Sciatic nerve (tissue), 2 donors: ENCODE measurements around the gene NAGK. TPM values are rescaled to one million over a fixed set of nuclear protein-coding genes. Genes with fewer than 3 reads are reported as not detected.
"Not testable (repeated sequence)": the region's sequence is repeated elsewhere in the genome, so short reads cannot be mapped to it uniquely, and the experiment has no call there.

Experiments used
- ATAC-seq: fragments of 200-7000 bp; cut with Tn5 transposase; one replicate; pipeline ENCODE4 v1.9.1; 2020; ENCODE audit warnings: mild to moderate bottlenecking, moderate library complexity
- DNase-seq: peaks from one replicate; pipeline ENCODE4 v3.0.0-alpha.2; 2020; ENCODE audit warnings: low spot score
- intact Hi-C: fragments of 100-400 bp; cut with DNase I; formaldehyde crosslinking; loops from one replicate; pipeline ENCODE4 v1.14.2; 2022
- total RNA-seq: library from RNA; stranded (reverse); fragmentation: NEBNext Ultra II Directional; extraction: Animal tissue kit (Norgen Biotek cat#: 25700); gene quantifications from one replicate; pipeline ENCODE4 v1.2.1, GENCODE V29; 2021
- donor health status: DM: no; HTN: no; CAD: no.
- donor health status: DM: no; HTN: no; CAD: no.

NAGK gene
- total RNA-seq, 1 donor from 2014 or later: 125 TPM

- ATAC-seq (no peak), DNase-seq (no peak)
- intact Hi-C loops: no loop called here
Measured at GRCh38 chr2:71101656-71102055, 33.2 kb downstream of the NAGK start.

- ATAC-seq (no peak), DNase-seq (no peak)
- intact Hi-C loops: no loop called here
Measured at GRCh38 chr2:71102981-71103681, 34.7 kb downstream of the NAGK start.

DNA sequence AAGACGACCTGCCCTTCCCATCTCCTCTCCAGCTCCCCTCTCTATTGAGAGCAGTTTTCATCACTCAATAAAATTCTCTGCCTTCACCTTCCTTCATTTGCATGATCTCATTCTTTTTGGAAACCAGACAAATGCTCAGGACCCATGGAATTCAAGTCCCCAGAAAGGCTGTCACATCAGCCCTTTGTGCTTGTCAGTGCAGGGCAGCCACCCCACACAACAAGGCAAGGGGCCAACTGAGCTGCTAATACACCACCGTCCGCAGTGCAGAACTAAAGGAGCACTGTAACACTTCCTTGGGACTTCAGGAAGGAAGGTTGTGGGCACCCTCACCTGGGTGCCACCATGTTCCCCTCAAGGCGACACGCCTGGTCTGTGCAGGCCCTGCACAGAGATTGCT lies 35.4 kb downstream of the NAGK start:
- intact Hi-C loops: no loop called here
- no peak for DNase-seq
- ATAC-seq: no peak

DNA sequence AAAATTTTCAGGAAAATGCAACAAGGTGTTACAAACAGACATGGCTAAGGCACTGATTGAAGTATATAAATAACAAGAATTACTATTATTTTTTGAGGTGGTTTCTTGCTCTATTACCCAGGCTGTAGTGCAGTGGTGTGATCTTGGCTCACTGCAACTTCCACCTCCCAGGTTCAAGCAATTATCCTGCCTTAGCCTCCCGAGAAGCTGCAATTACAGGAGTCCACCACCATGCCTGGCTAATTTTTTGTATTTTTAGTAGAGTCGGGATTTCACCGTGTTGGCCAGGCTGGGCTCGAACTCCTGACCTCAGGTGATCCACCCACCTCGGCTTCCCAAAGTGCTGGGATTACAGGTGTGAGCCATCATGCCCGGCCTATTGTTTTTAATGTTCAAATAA lies 38.0 kb downstream of the NAGK start:
- intact Hi-C loops, ATAC-seq: not testable (repeated sequence)

GRCh38 chr2:71108091-71108490 lies 39.6 kb downstream of the NAGK start:
- DNase-seq: no peak
- intact Hi-C loops: no loop called here
- ATAC-seq: no peak

More for the DNA sequence above, 38.0 kb downstream of the NAGK start:
- not testable (repeated sequence) for DNase-seq

- intact Hi-C loops: no loop called here
- DNase-seq: no peak
- ATAC-seq: no peak
Measured at GRCh38 chr2:71113843-71114242, 45.4 kb downstream of the NAGK start.

DNA sequence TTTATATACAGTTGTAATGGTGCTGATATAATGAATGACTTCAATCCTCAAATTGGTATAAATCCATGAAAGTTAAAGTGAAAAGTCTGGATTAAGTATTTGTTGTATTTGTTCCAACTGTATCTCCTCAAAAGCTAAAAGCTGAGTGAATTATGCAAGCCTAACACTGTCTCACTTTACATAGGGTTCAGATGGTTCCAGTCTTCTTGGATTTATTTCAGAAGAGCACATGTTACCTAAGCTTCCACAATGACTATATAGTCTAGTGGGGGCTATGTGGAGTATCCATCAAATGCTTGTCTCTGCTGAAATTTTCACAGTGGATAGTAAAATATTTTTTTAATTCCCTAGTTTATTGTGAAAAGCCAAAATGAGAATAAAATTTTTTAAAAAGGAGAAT lies 48.6 kb downstream of the NAGK start:
- DNase-seq (no peak), ATAC-seq (no peak)

GRCh38 chr2:71120195-71120594 lies 51.7 kb downstream of the NAGK start:
- ATAC-seq: no peak
- no peak for DNase-seq
- intact Hi-C loops: no loop called here

More for the DNA sequence above, 48.6 kb downstream of the NAGK start:
- intact Hi-C loops: no loop called here

GRCh38 chr2:71121479-71121878 lies 53.0 kb downstream of the NAGK start:
- no peak for DNase-seq
- no peak for ATAC-seq
- intact Hi-C loops: no loop called here

DNA sequence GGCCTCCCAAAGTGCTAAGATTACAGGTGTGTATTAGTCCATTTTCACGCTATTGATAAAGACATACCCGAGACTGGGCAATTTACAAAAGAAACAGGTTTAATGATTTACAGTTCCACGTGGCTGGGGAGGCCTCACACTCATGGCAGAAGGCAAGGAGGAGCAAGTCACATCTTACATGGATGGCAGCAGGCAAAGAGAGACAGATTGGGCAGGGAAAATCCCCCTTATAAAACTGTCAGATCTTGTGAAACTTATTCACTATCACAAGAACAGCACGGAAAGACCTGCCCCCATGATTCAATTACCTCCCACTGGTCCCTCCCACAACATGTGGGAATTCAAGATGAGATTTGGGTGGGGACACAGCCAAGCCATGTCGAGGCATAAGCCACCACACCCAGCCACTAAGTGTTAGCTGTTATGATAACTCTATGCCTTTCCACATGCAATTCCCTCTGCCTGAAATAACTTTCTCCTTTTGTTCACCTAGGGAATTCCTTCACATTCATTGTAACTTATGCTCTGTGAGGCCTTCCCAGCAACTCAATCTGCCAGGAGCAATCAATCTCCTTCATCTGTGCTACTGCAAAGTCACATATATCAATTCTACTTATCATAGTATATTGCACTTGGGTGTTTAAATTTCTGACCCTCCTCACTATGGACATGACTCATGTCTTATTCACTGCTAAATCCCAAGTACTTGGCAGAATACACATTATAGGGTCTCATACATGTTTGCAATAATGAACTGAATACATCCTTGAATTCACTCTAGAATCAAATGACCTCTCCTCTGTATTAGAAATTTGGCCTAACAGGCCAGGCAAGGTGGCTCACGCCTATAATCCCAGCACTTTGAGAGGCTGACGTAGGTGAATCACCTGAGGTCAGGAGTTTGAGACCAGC lies 54.2 kb downstream of the NAGK start:
- no peak for ATAC-seq
- intact Hi-C loops: no loop called here
- DNase-seq: no peak

DNA sequence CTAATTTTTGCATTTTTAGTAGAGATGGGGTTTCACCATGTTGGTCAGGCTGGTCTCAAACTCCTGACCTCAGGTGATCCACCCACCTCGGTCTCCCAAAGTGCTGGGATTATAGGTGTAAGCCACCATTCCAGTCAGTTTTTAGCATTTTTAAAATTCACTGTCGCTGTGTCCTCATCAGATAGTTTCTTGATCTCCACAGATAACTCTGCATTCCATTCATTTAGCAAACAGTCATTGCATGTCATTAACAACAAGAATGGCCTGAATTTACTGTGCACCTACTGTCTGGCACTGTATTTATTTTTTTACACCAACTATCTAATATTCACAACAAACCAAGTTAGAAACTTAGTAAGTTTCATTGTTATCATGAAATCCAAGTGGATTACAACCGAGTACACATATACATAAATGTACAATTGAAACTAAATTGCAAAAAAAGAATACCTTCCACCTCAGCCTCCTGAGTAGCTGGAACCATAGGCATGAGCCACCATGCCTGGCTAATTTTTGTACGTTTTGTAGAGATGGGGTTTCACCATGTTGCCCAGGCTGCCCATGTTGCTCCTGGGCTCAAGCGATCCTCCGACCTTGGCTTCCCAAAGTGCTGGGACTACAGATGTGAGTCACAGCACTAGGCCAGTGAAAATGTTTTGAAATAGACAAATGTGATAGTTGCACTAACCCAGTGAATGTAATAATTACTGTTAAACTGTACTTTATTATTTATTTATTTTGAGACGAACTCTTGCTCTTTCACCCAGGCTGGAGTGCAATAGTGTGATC lies 57.3 kb downstream of the NAGK start:
- ATAC-seq: no peak
- intact Hi-C loops: no loop called here
- no peak for DNase-seq

DNA sequence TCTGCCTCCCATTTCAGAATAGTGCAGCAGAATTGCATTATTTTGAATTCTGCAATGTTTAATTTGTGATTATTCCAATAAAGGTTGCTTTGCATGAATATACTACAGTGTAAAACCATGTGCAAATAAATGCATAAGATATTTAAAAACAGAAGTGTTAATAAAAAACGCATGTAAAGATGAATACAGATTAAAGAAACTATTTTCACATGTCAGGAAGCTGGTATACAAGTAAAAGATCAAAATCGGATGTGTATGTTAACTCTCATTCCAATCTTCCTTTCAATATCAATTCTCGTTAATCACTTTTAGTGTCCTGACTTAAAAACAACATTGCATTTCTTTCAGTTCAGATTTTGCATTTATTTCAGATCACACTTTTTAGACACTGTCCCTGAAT lies 58.5 kb downstream of the NAGK start:
- no peak for DNase-seq
- intact Hi-C loops: no loop called here

More for the DNA sequence above, 58.5 kb downstream of the NAGK start:
- no peak for ATAC-seq

Other genes with a start within 250 kb of the NAGK start
- gene CLEC4F, start 248.0 kb upstream of the NAGK start, total RNA-seq: 1.7 TPM
- gene CD207, start 232.8 kb upstream of the NAGK start, total RNA-seq: 1.4 TPM
- gene VAX2, start 168.1 kb upstream of the NAGK start, total RNA-seq: 1.9 TPM
- gene ATP6V1B1, start 132.7 kb upstream of the NAGK start, total RNA-seq: 1.3 TPM
- gene ANKRD53, start 90.0 kb upstream of the NAGK start, total RNA-seq: 2.2 TPM
- 52.7 TPM for gene TEX261, start 73.8 kb upstream of the NAGK start, total RNA-seq
- gene MCEE, start 61.6 kb downstream of the NAGK start, total RNA-seq: 25.1 TPM
- gene MPHOSPH10, start 62.0 kb downstream of the NAGK start, total RNA-seq: 36.5 TPM
- gene PAIP2B, start 158.5 kb downstream of the NAGK start, total RNA-seq: 25.6 TPM